ENCODE data around the gene ZFYVE19. TPM values are rescaled to one million over a fixed set of nuclear protein-coding genes. Genes with fewer than 3 reads are reported as not detected.
A peak's percentile ranks its signal among the peaks of the same experiment; 100 is the strongest.

ZFYVE19 gene
- total and polyA plus RNA-seq, 2 of the 4 experiments (the other 2 are of a cell fraction) = 22.6 to 29.6 TPM

DNA sequence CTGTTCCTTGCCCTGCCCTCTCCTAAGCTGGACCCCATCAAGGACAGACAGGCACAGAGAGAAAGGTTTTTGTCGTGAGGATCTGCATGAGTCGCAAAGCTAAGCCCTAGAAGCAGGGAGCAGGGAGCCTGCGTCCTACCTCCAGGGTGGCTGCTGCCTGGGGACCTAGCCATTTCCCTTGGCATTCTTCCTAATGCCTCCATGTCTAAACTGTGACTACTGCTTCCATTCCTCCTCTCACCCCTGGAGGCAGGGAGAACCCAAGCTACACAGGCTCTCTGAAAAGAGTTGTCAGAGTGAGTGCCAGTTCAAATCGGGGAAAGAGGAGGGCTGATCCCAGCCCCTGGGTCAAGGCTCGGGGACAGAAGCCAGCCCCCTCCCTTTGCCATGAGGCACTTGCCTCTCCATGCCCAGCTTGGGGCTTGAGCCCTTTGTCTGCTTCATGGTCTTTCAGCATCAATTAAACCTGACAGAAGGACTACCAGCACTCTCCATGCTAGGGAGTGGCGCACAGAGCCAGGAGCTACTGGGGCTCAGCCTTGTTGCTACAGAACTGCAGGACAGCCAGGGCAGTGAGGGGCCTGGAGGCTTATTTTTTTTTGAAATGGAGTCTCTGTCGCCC lies 40.6 kb upstream of the ZFYVE19 start:
- POLR2A ChIA-PET (ENCODE audit: unreplicated experiment) = no interaction called here
- Histone ChIP-seq H3K4me1 (ENCODE audit: control insufficient read depth, insufficient read depth, low read length) (peaks cover 24% of the 10 kb centered on the region), H2AK9ac (replicated peaks; ENCODE audit: low read depth, low read length, poor library complexity) (no peak overlapping the region), H3K23ac (ENCODE audit: low read depth, low read length) (peak overlapping the region; percentile 60; the same call in 1 of the 2 replicates), H3K27ac (ENCODE audit: insufficient read depth, low read length) (no peak overlapping the region), H2AK5ac (ENCODE audit: low read depth, low read length) (peak overlapping the region; percentile 23), H2BK120ac (ENCODE audit: low read depth, low read length) (no peak overlapping the region; the same call in 1 of the 2 replicates), H3K27me3 (ENCODE audit: control insufficient read depth, insufficient read depth, low read length) (no peaks in the 10 kb centered on the region), H2BK15ac (ENCODE audit: low read depth, low read length) (no peak overlapping the region), H4K91ac (ENCODE audit: insufficient read depth, low read depth, low read length) (no peak overlapping the region), H3K9me3 (ENCODE audit: control insufficient read depth, insufficient read depth, low read length) (no peaks in the 10 kb centered on the region), H3K4ac (ENCODE audit: low read depth, low read length) (peak overlapping the region; percentile 7; the same call in 1 of the 2 replicates), H4K5ac (ENCODE audit: low read depth, low read length) (no peak overlapping the region), H3K18ac (ENCODE audit: low read depth, low read length) (no peak overlapping the region), H3K36me3 (ENCODE audit: control insufficient read depth, insufficient read depth, low read length) (peaks cover 11% of the 10 kb centered on the region), H3K14ac (replicated peaks; ENCODE audit: low read depth, low read length) (0 out of 2 replicates have a peak overlapping the region, but pooled peaks have one; percentile 20), H2BK20ac (ENCODE audit: low read depth, low read length) (no peak overlapping the region), H3K56ac (ENCODE audit: extremely low read depth, insufficient read depth, low read length) (no peak overlapping the region), H2AFZ (replicated peaks; ENCODE audit: low read length, poor library complexity) (no peak overlapping the region), H3K9ac (ENCODE audit: low read depth, low read length) (no peak overlapping the region), H4K20me1 (ENCODE audit: insufficient read depth, low read length) (peaks cover 9% of the 10 kb centered on the region; the same call in 1 of the 2 replicates), H3K4me3 (ENCODE audit: insufficient read depth, low read depth, low read length) (no peak overlapping the region), H4K8ac (ENCODE audit: low read depth in 2 of 2, low read length in 2 of 2) (no peak overlapping the region), H3K9me1 (ENCODE audit: insufficient read depth, low read length) (peaks cover 17% of the 10 kb centered on the region), H2BK5ac (ENCODE audit: low read depth, low read length, poor library complexity, severe bottlenecking) (no peak overlapping the region), H3K79me1 (ENCODE audit: low read depth in 1 of 2, low read length in 2 of 2) (no peaks in the 10 kb centered on the region; a peak in 1 of 4 replicates), H3K4me2 (ENCODE audit: low read depth, low read length) (no peak overlapping the region)
- ATAC-seq (ENCODE audit: low read depth) (no peak), DNase-seq (peak; percentile 28)
- in situ Hi-C loops (cut with MboI; ENCODE audit: low sequenced_read_pairs) = no loop called here
- BruUV-seq (replicated peaks) = no TSS peak
- TF ChIP-seq, protein P1, sequence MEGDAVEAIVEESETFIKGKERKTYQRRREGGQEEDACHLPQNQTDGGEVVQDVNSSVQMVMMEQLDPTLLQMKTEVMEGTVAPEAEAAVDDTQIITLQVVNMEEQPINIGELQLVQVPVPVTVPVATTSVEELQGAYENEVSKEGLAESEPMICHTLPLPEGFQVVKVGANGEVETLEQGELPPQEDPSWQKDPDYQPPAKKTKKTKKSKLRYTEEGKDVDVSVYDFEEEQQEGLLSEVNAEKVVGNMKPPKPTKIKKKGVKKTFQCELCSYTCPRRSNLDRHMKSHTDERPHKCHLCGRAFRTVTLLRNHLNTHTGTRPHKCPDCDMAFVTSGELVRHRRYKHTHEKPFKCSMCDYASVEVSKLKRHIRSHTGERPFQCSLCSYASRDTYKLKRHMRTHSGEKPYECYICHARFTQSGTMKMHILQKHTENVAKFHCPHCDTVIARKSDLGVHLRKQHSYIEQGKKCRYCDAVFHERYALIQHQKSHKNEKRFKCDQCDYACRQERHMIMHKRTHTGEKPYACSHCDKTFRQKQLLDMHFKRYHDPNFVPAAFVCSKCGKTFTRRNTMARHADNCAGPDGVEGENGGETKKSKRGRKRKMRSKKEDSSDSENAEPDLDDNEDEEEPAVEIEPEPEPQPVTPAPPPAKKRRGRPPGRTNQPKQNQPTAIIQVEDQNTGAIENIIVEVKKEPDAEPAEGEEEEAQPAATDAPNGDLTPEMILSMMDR (conservative IDR thresholded peaks at IDR 0.05; ENCODE audit: low read depth, low read length) = no peak
- no peak for TF ChIP-seq RCOR1 (IDR thresholded peaks at IDR 0.05; ENCODE audit: insufficient replicate concordance, low read length)
- no peak for TF ChIP-seq MAFK (IDR thresholded peaks at IDR 0.05; ENCODE audit: low read depth, low read length)
- TF ChIP-seq, protein P2, sequence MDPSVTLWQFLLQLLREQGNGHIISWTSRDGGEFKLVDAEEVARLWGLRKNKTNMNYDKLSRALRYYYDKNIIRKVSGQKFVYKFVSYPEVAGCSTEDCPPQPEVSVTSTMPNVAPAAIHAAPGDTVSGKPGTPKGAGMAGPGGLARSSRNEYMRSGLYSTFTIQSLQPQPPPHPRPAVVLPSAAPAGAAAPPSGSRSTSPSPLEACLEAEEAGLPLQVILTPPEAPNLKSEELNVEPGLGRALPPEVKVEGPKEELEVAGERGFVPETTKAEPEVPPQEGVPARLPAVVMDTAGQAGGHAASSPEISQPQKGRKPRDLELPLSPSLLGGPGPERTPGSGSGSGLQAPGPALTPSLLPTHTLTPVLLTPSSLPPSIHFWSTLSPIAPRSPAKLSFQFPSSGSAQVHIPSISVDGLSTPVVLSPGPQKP (IDR thresholded peaks at IDR 0.05; ENCODE audit: borderline replicate concordance, low read depth, low read length) = no peak
- no peak for TF ChIP-seq BHLHE40 (IDR thresholded peaks at IDR 0.05; ENCODE audit: low read depth, low read length)
- no peak for TF ChIP-seq RFX5 (IDR thresholded peaks at IDR 0.05; ENCODE audit: low read depth, low read length)
- no peak for TF ChIP-seq POLR2A (IDR thresholded peaks at IDR 0.05; ENCODE audit: low read depth, low read length)
- TF ChIP-seq FOS (IDR thresholded peaks at IDR 0.05; ENCODE audit: low read depth, low read length) = no peak
- TF ChIP-seq, protein P3, sequence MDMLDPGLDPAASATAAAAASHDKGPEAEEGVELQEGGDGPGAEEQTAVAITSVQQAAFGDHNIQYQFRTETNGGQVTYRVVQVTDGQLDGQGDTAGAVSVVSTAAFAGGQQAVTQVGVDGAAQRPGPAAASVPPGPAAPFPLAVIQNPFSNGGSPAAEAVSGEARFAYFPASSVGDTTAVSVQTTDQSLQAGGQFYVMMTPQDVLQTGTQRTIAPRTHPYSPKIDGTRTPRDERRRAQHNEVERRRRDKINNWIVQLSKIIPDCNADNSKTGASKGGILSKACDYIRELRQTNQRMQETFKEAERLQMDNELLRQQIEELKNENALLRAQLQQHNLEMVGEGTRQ (IDR thresholded peaks at IDR 0.05; ENCODE audit: low read depth, low read length) = no peak
- no peak for TF ChIP-seq NFE2L2 (IDR thresholded peaks at IDR 0.05; ENCODE audit: low read depth, low read length)
- no peak for TF ChIP-seq MAZ (IDR thresholded peaks at IDR 0.05; ENCODE audit: borderline replicate concordance, low read depth, low read length)
- no peak for TF ChIP-seq SMC3 (IDR thresholded peaks at IDR 0.05; ENCODE audit: low read depth, low read length)
- no peak for TF ChIP-seq CEBPB (IDR thresholded peaks at IDR 0.05; ENCODE audit: low read depth, low read length)
- intact Hi-C loops (cut with micrococcal nuclease) = no loop called here
- CTCF ChIA-PET = no interaction called here
- dilution Hi-C loops (cut with HindIII; ENCODE audit: low sequenced_read_pairs, unreplicated experiment) = no loop called here
- WGBS, 2 experiments (ENCODE audit: extremely low coverage in 2 of 2, insufficient read length in 1 of 2) = no CpG with 5 or more reads among the region's 7 CpGs
